ENCODE measurements around the gene SCN1B.
"Not testable (repeated sequence)": the region's sequence is repeated elsewhere in the genome, so short reads cannot be mapped to it uniquely, and the experiment has no call there.

SCN1B gene

GRCh38 chr19:35002037-35002535 is 28.2 kb upstream of the SCN1B start:
- peak overlapping the region; percentile 86 for H3K4me3 ChIP-seq (replicated peaks; ENCODE audit: low read depth, low read length)
- DNase-seq (ENCODE audit: low read depth) = no peak
- TF ChIP-seq, protein P1, sequence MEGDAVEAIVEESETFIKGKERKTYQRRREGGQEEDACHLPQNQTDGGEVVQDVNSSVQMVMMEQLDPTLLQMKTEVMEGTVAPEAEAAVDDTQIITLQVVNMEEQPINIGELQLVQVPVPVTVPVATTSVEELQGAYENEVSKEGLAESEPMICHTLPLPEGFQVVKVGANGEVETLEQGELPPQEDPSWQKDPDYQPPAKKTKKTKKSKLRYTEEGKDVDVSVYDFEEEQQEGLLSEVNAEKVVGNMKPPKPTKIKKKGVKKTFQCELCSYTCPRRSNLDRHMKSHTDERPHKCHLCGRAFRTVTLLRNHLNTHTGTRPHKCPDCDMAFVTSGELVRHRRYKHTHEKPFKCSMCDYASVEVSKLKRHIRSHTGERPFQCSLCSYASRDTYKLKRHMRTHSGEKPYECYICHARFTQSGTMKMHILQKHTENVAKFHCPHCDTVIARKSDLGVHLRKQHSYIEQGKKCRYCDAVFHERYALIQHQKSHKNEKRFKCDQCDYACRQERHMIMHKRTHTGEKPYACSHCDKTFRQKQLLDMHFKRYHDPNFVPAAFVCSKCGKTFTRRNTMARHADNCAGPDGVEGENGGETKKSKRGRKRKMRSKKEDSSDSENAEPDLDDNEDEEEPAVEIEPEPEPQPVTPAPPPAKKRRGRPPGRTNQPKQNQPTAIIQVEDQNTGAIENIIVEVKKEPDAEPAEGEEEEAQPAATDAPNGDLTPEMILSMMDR (IDR thresholded peaks at IDR 0.05; ENCODE audit: low read length, missing control alignments) = no peak

GRCh38 chr19:35004517-35005255 is 25.6 kb upstream of the SCN1B start:
- H3K4me3 ChIP-seq (replicated peaks; ENCODE audit: low read depth, low read length) = no peak overlapping the region
- DNase-seq (ENCODE audit: low read depth) = no peak
- TF ChIP-seq, protein P1 (IDR thresholded peaks at IDR 0.05; ENCODE audit: low read length, missing control alignments) = no peak

DNA sequence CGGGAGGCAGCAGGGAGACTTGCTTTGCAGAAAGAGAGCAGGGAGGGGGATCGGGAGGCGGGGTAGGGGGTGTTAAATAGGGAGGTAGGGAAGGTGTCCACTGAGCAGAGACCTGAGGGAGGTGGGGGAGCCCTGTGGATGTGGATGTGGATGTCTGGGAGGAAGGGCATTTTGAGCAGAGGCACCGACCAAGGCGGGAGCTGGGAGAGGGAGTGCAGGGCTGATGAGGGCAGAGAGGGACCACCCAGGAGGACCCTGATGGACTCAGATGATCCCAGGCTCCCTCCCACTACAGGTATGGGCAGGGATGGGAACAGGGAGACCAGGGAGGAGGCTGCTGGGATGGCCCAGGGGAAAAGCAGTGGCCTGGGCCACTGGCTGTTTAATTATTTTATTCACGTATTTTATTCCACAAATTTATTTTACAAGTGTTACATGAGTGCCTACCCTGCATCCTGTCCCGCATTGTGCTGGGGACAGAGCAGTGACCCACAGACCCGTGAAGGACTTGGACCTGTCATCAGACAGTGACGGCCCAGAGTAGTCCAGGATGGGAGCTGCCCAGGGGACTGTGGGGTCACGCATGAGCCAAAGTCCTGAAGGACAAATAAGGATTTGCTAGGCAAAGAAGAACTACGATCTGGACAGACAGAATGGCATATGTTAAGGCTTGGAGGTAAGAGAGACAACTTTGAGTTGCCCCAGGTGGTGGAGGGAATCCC is 24.9 kb upstream of the SCN1B start:
- no peak overlapping the region for H3K4me3 ChIP-seq (replicated peaks; ENCODE audit: low read depth, low read length)

DNA sequence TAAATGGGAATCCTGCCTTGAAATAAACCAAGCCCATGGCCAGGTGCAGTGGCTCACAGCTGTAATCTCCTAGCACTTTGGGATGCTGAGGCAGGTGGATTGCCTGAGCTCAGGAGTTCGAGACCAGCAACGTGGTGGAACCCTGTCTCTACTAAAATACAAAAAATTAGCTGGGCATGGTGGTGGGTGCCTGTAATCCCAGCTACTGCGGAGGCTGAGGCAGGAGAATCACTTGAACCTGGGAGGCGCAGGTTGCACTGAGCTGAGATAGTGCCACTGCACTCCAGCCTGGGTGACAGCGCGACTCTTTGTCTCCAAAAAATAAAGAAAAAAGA is 24.3 kb upstream of the SCN1B start:
- H3K4me3 ChIP-seq (replicated peaks; ENCODE audit: low read depth, low read length); DNase-seq (ENCODE audit: low read depth): not testable (repeated sequence)

More for the DNA sequence above, 24.9 kb upstream of the SCN1B start:
- DNase-seq (ENCODE audit: low read depth) = no peak
- TF ChIP-seq, protein P1 (IDR thresholded peaks at IDR 0.05; ENCODE audit: low read length, missing control alignments) = no peak

DNA sequence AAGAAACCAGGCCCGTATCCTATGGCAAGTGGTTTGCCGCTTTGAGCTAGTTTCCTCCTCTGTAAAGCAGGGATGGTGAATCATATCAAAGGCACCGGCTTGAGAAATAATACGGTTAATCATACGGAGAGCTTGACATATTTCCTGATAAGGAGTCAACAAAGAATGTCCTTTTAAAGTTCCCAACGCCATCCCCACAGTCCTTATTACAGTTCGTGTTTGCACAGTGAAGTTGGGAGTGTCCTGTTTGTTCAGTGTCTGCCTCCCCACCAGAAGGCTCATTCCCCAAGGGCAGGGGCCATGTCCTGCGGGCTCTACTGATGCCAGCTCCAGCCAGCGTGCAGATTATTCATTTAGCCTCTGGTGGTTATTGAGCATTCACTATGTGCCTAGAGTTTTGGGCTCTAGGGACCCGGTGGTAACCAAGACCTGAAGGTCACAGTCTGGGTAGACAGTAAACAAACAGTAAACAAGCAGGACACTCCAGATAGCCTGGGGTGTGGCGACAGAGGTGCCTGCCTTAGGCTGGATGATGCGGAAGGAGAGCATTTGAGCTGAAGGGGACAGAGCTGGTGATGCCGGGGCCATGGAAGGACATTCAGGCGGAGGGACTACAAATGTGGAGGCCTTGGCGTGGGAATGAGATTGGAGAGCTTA is 23.8 kb upstream of the SCN1B start:
- TF ChIP-seq, protein P1 (IDR thresholded peaks at IDR 0.05; ENCODE audit: low read length, missing control alignments) = no peak
- no peak overlapping the region for H3K4me3 ChIP-seq (replicated peaks; ENCODE audit: low read depth, low read length)
- DNase-seq (ENCODE audit: low read depth) = peak; percentile 89

- TF ChIP-seq, protein P1 (IDR thresholded peaks at IDR 0.05; ENCODE audit: low read length, missing control alignments) = no peak
- no peak for DNase-seq (ENCODE audit: low read depth)
- no peak overlapping the region for H3K4me3 ChIP-seq (replicated peaks; ENCODE audit: low read depth, low read length)
Measured at GRCh38 chr19:35006999-35007365, 23.3 kb upstream of the SCN1B start.

DNA sequence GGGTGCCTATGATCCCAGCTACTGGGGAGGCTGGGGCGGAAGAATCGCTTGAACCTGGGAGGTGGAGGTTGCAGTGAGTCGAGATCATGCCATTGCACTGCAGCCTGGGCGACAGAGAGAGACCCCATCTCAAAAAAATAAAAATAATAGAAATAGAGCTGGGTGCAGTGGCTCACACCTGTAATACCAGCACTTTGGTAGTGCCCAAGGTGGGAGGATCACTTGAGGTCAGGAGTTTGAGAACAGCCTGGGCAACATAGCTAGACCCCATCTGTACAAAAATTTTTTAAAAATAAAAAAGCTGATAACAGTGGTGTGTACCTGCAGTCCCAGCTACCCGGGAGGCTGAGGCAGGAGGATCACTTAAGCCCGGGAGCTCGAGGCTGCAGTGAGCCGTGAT is 22.8 kb upstream of the SCN1B start:
- not testable (repeated sequence) for DNase-seq (ENCODE audit: low read depth); H3K4me3 ChIP-seq (replicated peaks; ENCODE audit: low read depth, low read length)
